Liver (tissue), 9 donors: ENCODE measurements around the gene RASGRP3. TPM values are rescaled to one million over a fixed set of nuclear protein-coding genes. Genes with fewer than 3 reads are reported as not detected.

Source experiments
- DNase-seq: peaks from one replicate; pipeline ENCODE4 v3.0.0-alpha.2; 2017; ENCODE audit warnings: low spot score
- H3K27ac ChIP-seq, 2 donors: one replicate each; pipeline ENCODE4 v1.7.0; 2013; ENCODE audit warnings: inconsistent platforms in 2 of 2, low read length in 2 of 2, control low read depth in 1 of 2, low read depth in 1 of 2, mild to moderate bottlenecking in 1 of 2
- H3K27me3 ChIP-seq, 4 donors: one replicate each; pipeline versions ENCODE4 v1.6.1 to v1.7.0; 2013; ENCODE audit warnings: low read length in 3 of 4, inconsistent platforms in 1 of 4, mild to moderate bottlenecking in 1 of 4, moderate library complexity in 1 of 4; ENCODE audit not compliant: control insufficient read depth in 4 of 4, insufficient read depth in 4 of 4
- H3K36me3 ChIP-seq, 4 donors: one replicate each; pipeline versions ENCODE4 v1.6.1 to v1.7.0; 2013; ENCODE audit warnings: low read length in 3 of 4, mild to moderate bottlenecking in 3 of 4, low read depth in 1 of 4, moderate library complexity in 1 of 4; ENCODE audit not compliant: control insufficient read depth in 4 of 4, insufficient read depth in 3 of 4
- H3K4me1 ChIP-seq, 4 donors: one replicate each; pipeline versions ENCODE4 v1.6.1 to v1.7.0; 2013; ENCODE audit warnings: low read length in 3 of 4, mild to moderate bottlenecking in 3 of 4, moderate library complexity in 1 of 4; ENCODE audit not compliant: control insufficient read depth in 4 of 4, insufficient read depth in 4 of 4
- H3K4me3 ChIP-seq, 3 donors: one replicate each; pipeline versions ENCODE4 v1.6.1 to v1.7.0; 2013; ENCODE audit warnings: low read length in 3 of 3, control low read depth in 1 of 3, low read depth in 1 of 3, mild to moderate bottlenecking in 1 of 3
- H3K9ac ChIP-seq, 2 donors: one replicate each; pipeline ENCODE4 v1.7.0; 2013; ENCODE audit warnings: low read length in 2 of 2, mild to moderate bottlenecking in 2 of 2, moderate library complexity in 2 of 2, control low read depth in 1 of 2, low read depth in 1 of 2
- H3K9me3 ChIP-seq, 4 donors: one replicate each; pipeline versions ENCODE4 v1.6.1 to v1.7.0; 2013; ENCODE audit warnings: low read length in 3 of 4; ENCODE audit not compliant: control insufficient read depth in 4 of 4
- ATF3 ChIP-seq: IDR thresholded peaks from 2 replicates; pipeline ENCODE4 v1.6.1; 2016; ENCODE audit warnings: antibody characterized with exemption
- EGR1 ChIP-seq, 2 donors: IDR thresholded peaks; 2 replicates each; pipeline ENCODE4 v1.6.1; 2016 to 2018; ENCODE audit warnings: antibody characterized with exemption in 2 of 2, low read depth in 2 of 2
- FOXA1 ChIP-seq: IDR thresholded peaks from 2 replicates; pipeline ENCODE4 v1.6.1; 2016; ENCODE audit warnings: antibody characterized with exemption
- FOXA2 ChIP-seq: IDR thresholded peaks from 2 replicates; pipeline ENCODE4 v1.6.1; 2016; ENCODE audit warnings: antibody characterized with exemption
- GABPA ChIP-seq, 2 donors: IDR thresholded peaks in 1 of 2; conservative IDR thresholded peaks in 1 of 2; 2 replicates each; pipeline ENCODE4 v1.6.1; 2016; ENCODE audit warnings: antibody characterized with exemption in 2 of 2, mild to moderate bottlenecking in 1 of 2, moderate library complexity in 1 of 2
- HNF4A ChIP-seq, 2 donors: conservative IDR thresholded peaks; 2 replicates each; pipeline ENCODE4 v1.6.1; 2016; ENCODE audit warnings: antibody characterized with exemption in 2 of 2, mild to moderate bottlenecking in 2 of 2
- HNF4G ChIP-seq: IDR thresholded peaks from 2 replicates; pipeline ENCODE4 v1.6.1; 2016; ENCODE audit warnings: antibody characterized with exemption
- MAX ChIP-seq: IDR thresholded peaks from 2 replicates; pipeline ENCODE4 v1.6.1; 2016; ENCODE audit warnings: antibody characterized with exemption
- NR2F2 ChIP-seq: IDR thresholded peaks from 2 replicates; pipeline ENCODE4 v1.6.1; 2016; ENCODE audit warnings: antibody characterized with exemption
- RAD21 ChIP-seq, 2 donors: IDR thresholded peaks; 2 replicates each; pipeline ENCODE4 v1.6.1; 2016; ENCODE audit warnings: antibody characterized with exemption in 2 of 2, mild to moderate bottlenecking in 2 of 2
- RXRA ChIP-seq, 2 donors: IDR thresholded peaks; 2 replicates each; pipeline ENCODE4 v1.6.1; 2017 to 2018; ENCODE audit warnings: antibody characterized with exemption in 2 of 2, mild to moderate bottlenecking in 1 of 2
- SP1 ChIP-seq: IDR thresholded peaks from 2 replicates; pipeline ENCODE4 v1.6.1; 2018; ENCODE audit warnings: antibody characterized with exemption, mild to moderate bottlenecking
- TAF1 ChIP-seq: conservative IDR thresholded peaks from 2 replicates; pipeline ENCODE4 v1.6.1; 2016; ENCODE audit warnings: antibody characterized with exemption, mild to moderate bottlenecking
- YY1 ChIP-seq: IDR thresholded peaks from 2 replicates; pipeline ENCODE4 v1.6.1; 2016; ENCODE audit warnings: antibody characterized with exemption, mild to moderate bottlenecking
- WGBS: extraction: QIAGEN DNeasy Blood & Tissue Kit; methylation state at CpG from one replicate; pipeline ENCODE4 v1.1.7; 2013; 5-methylcytosine and 5-hydroxymethylcytosine counted together
- polyA plus RNA-seq, 2 donors: library from polyadenylated mRNA; stranded (reverse) in 1 of 2; unstranded in 1 of 2; fragments of 200-250 nt in 1 of 2; fragments of >200 nt in 1 of 2; fragmentation: Nextera tagmentation in 1 of 2; extraction: Ambion mirVana in 1 of 2; gene quantifications; one replicate each; pipeline versions ENCODE4 v1.2.1 to v1.2.3, GENCODE V29; 2013 to 2015
- total RNA-seq, 2 donors: library from RNA; depleted of rRNA; stranded (reverse); fragments of >200 nt; gene quantifications; one replicate each; pipeline ENCODE4 v1.2.3, GENCODE V29; 2014
- TF ChIP-seq, protein P1 (sequence below): fragments of 150-350 bp; IDR thresholded peaks from 2 replicates; pipeline ENCODE4 v1.5.1; 2017; ENCODE audit warnings: improper control_type of control experiment, low read depth, low read length; ENCODE audit not compliant: missing input control
- TF ChIP-seq, protein P2 (sequence below): IDR thresholded peaks from 2 replicates; pipeline ENCODE4 v1.6.1; 2016; ENCODE audit warnings: antibody characterized with exemption
- TF ChIP-seq, protein P3 (sequence below): IDR thresholded peaks from 2 replicates; pipeline ENCODE4 v1.6.1; 2016; ENCODE audit warnings: antibody characterized with exemption, mild to moderate bottlenecking
- donor health status: healthy.
- donor health status: healthy.
- donor health status: healthy.
- donor health status: healthy.
- donor health status: healthy.

RASGRP3 gene
- total and polyA plus RNA-seq, 4 donors: 1.8 to 9.9 (median 7.0) TPM

DNA sequence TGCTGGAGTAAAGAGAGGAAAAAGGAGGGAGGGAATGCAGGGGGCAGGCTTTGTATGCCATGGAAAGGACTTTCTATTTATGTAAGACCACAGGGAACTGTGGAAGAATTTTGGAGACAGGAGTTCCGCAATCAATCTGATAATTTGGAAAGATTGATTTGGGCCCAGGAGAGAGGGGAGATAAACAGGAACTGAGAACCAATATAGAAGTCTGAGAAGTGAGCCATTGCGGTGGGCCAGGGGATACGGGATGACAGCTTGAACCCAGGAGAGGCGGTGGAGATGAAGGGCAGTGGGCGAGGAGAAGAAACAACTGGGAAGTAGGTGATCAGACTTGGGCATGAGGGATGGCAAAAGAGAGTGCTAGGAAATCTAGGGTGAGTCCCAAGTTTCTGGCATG lies 23.7 kb downstream of the RASGRP3 start:
- Histone ChIP-seq H3K4me3 (no peak overlapping the region), H3K27me3 (no peaks in the 10 kb centered on the region), H3K4me1 (no peaks in the 10 kb centered on the region), H3K36me3 (no peaks in the 10 kb centered on the region), H3K27ac (no peak overlapping the region), H3K9me3 (no peaks in the 10 kb centered on the region), H3K9ac (no peak overlapping the region)
- TF ChIP-seq, protein P1, sequence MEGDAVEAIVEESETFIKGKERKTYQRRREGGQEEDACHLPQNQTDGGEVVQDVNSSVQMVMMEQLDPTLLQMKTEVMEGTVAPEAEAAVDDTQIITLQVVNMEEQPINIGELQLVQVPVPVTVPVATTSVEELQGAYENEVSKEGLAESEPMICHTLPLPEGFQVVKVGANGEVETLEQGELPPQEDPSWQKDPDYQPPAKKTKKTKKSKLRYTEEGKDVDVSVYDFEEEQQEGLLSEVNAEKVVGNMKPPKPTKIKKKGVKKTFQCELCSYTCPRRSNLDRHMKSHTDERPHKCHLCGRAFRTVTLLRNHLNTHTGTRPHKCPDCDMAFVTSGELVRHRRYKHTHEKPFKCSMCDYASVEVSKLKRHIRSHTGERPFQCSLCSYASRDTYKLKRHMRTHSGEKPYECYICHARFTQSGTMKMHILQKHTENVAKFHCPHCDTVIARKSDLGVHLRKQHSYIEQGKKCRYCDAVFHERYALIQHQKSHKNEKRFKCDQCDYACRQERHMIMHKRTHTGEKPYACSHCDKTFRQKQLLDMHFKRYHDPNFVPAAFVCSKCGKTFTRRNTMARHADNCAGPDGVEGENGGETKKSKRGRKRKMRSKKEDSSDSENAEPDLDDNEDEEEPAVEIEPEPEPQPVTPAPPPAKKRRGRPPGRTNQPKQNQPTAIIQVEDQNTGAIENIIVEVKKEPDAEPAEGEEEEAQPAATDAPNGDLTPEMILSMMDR: no peak
- TF ChIP-seq, protein P2, sequence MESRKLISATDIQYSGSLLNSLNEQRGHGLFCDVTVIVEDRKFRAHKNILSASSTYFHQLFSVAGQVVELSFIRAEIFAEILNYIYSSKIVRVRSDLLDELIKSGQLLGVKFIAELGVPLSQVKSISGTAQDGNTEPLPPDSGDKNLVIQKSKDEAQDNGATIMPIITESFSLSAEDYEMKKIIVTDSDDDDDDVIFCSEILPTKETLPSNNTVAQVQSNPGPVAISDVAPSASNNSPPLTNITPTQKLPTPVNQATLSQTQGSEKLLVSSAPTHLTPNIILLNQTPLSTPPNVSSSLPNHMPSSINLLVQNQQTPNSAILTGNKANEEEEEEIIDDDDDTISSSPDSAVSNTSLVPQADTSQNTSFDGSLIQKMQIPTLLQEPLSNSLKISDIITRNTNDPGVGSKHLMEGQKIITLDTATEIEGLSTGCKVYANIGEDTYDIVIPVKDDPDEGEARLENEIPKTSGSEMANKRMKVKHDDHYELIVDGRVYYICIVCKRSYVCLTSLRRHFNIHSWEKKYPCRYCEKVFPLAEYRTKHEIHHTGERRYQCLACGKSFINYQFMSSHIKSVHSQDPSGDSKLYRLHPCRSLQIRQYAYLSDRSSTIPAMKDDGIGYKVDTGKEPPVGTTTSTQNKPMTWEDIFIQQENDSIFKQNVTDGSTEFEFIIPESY: no peak
- no peak for TF ChIP-seq SP1
- DNase-seq: no peak
- WGBS: 94% methylated on average over 5 of the region's 5 CpGs

- H3K4me3 ChIP-seq: no peak overlapping the region
- H3K4me1 ChIP-seq: no peaks in the 10 kb centered on the region
- 67% methylated on average over 2 of the region's 2 CpGs for WGBS
- H3K36me3 ChIP-seq: no peaks in the 10 kb centered on the region
- H3K9me3 ChIP-seq: no peaks in the 10 kb centered on the region
- no peaks in the 10 kb centered on the region for H3K27me3 ChIP-seq
- no peak for DNase-seq
- H3K9ac ChIP-seq: no peak overlapping the region
- no peak for TF ChIP-seq GABPA (IDR thresholded peaks at IDR 0.05 in 1 of 2, conservative IDR thresholded peaks at IDR 0.05 in 1 of 2)
- no peak for TF ChIP-seq ATF3
- no peak for TF ChIP-seq SP1
- TF ChIP-seq FOXA1: no peak
- no peak for TF ChIP-seq RAD21 (IDR thresholded peaks at IDR 0.05)
- TF ChIP-seq, protein P1: no peak
- TF ChIP-seq HNF4G: no peak
- no peak for TF ChIP-seq FOXA2
- no peak for TF ChIP-seq HNF4A (conservative IDR thresholded peaks at IDR 0.05)
- TF ChIP-seq, protein P2: no peak
- TF ChIP-seq EGR1 (IDR thresholded peaks at IDR 0.05; ENCODE audit: low read depth in 2 of 2): no peak
- TF ChIP-seq TAF1: no peak
- TF ChIP-seq NR2F2: no peak
- no peak for TF ChIP-seq RXRA (IDR thresholded peaks at IDR 0.05)
- TF ChIP-seq MAX: no peak
- TF ChIP-seq, protein P3, sequence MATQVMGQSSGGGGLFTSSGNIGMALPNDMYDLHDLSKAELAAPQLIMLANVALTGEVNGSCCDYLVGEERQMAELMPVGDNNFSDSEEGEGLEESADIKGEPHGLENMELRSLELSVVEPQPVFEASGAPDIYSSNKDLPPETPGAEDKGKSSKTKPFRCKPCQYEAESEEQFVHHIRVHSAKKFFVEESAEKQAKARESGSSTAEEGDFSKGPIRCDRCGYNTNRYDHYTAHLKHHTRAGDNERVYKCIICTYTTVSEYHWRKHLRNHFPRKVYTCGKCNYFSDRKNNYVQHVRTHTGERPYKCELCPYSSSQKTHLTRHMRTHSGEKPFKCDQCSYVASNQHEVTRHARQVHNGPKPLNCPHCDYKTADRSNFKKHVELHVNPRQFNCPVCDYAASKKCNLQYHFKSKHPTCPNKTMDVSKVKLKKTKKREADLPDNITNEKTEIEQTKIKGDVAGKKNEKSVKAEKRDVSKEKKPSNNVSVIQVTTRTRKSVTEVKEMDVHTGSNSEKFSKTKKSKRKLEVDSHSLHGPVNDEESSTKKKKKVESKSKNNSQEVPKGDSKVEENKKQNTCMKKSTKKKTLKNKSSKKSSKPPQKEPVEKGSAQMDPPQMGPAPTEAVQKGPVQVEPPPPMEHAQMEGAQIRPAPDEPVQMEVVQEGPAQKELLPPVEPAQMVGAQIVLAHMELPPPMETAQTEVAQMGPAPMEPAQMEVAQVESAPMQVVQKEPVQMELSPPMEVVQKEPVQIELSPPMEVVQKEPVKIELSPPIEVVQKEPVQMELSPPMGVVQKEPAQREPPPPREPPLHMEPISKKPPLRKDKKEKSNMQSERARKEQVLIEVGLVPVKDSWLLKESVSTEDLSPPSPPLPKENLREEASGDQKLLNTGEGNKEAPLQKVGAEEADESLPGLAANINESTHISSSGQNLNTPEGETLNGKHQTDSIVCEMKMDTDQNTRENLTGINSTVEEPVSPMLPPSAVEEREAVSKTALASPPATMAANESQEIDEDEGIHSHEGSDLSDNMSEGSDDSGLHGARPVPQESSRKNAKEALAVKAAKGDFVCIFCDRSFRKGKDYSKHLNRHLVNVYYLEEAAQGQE: no peak
- no peak for TF ChIP-seq YY1
- H3K27ac ChIP-seq: no peak overlapping the region
These were observed 25.6 kb downstream of the RASGRP3 start for GRCh38 chr2:33502025-33502424.
